PC-9 (cell line): Measurements from ENCODE around the gene SLC30A1. TPM values are rescaled to one million over a fixed set of nuclear protein-coding genes. Genes with fewer than 3 reads are reported as not detected.

Experiments
- BruUV-seq: library from RNA; stranded (reverse); fragments of 400-500 nt; replicated peaks from 2 replicates; lab custom pipeline; 2021; lab: Mats Ljungman, UMichigan
- CTCF ChIA-PET: fragments of 300-600 bp; sonication (Branson Sonifier 250); formaldehyde crosslinking; loops from one replicate; lab custom pipeline; 2022; ENCODE audit warnings: antibody characterized with exemption; lab: Charles Lee
- POLR2A ChIA-PET: fragments of 300-600 bp; sonication (Branson Sonifier 250); formaldehyde crosslinking; loops from one replicate; lab custom pipeline; 2022; ENCODE audit warnings: antibody characterized with exemption; ENCODE audit not compliant: unreplicated experiment; lab: Charles Lee
- DNase-seq, 2 experiments: peaks; one replicate each; pipeline versions ENCODE4 v3.0.0 to v3.0.0-alpha.2; 2015 to 2022; ENCODE audit warnings: mixed read lengths in 1 of 2
- H2AFZ ChIP-seq: fragments of 200-600 bp; sonication (generic); 2 replicates; pipeline ENCODE4 v1.8.1; 2017; ENCODE audit warnings: antibody characterized with exemption
- H3F3A ChIP-seq: fragments of 200-600 bp; sonication (generic); 2 replicates; pipeline ENCODE4 v1.8.1; 2017; ENCODE audit warnings: antibody characterized with exemption, mild to moderate bottlenecking, low read depth; ENCODE audit not compliant: insufficient read depth
- H3K27ac ChIP-seq: fragments of 200-600 bp; sonication (generic); 2 replicates; pipeline ENCODE4 v1.6.1; 2016; ENCODE audit warnings: mixed run types
- H3K27me3 ChIP-seq: fragments of 200-600 bp; sonication (generic); 2 replicates; pipeline ENCODE4 v1.6.1; 2016; ENCODE audit warnings: low read depth, mixed run types; ENCODE audit not compliant: insufficient read depth
- H3K36me3 ChIP-seq: fragments of 200-600 bp; sonication (generic); 2 replicates; pipeline ENCODE4 v1.6.1; 2016; ENCODE audit warnings: low read depth, mixed run types
- H3K4me1 ChIP-seq: fragments of 200-600 bp; sonication (generic); replicated peaks from 2 replicates; pipeline ENCODE4 v1.6.1; 2016; ENCODE audit warnings: mixed run types; ENCODE audit not compliant: insufficient read depth
- H3K4me2 ChIP-seq: fragments of 200-600 bp; sonication (generic); 2 replicates; pipeline ENCODE4 v1.6.1; 2017; ENCODE audit warnings: mixed run types
- H3K4me3 ChIP-seq: fragments of 200-600 bp; sonication (generic); 2 replicates; pipeline ENCODE4 v1.6.1; 2016; ENCODE audit warnings: mixed run types
- H3K79me2 ChIP-seq: fragments of 200-600 bp; sonication (generic); 2 replicates; pipeline ENCODE4 v1.6.1; 2017; ENCODE audit warnings: low read depth, mixed run types
- H3K9me2 ChIP-seq: fragments of 200-600 bp; sonication (generic); 2 replicates; pipeline ENCODE4 v1.8.1; 2017; ENCODE audit warnings: mild to moderate bottlenecking; ENCODE audit not compliant: insufficient read depth
- H3K9me3 ChIP-seq: fragments of 200-600 bp; sonication (generic); 2 replicates; pipeline ENCODE4 v1.8.1; 2016; ENCODE audit warnings: low read depth; ENCODE audit not compliant: insufficient read depth
- H4K20me1 ChIP-seq: fragments of 200-600 bp; sonication (generic); 2 replicates; pipeline ENCODE4 v1.8.1; 2017; ENCODE audit not compliant: insufficient read depth
- EZH2 ChIP-seq: fragments of 200-600 bp; sonication (generic); IDR thresholded peaks from 2 replicates; pipeline ENCODE4 v1.8.0; 2017; ENCODE audit warnings: antibody characterized with exemption, low read depth
- intact Hi-C: fragments of 100-400 bp; cut with micrococcal nuclease; formaldehyde crosslinking; loops from one replicate; pipeline ENCODE4 v1.10.0; 2022; ENCODE audit not compliant: unreplicated experiment
- total RNA-seq: library from RNA; stranded (reverse); gene quantifications from 2 replicates; pipeline ENCODE4 v1.2.3, GENCODE V29; 2021
- TF ChIP-seq, protein P1 (sequence below): fragments of 200-600 bp; sonication (generic); conservative IDR thresholded peaks from 2 replicates; pipeline ENCODE4 v1.6.1; 2017; ENCODE audit warnings: mixed run types, antibody characterized with exemption, mild to moderate bottlenecking, moderate library complexity

Gene SLC30A1
- total RNA-seq, 1 experiment from 2014 or later, result 27.6 TPM

DNA sequence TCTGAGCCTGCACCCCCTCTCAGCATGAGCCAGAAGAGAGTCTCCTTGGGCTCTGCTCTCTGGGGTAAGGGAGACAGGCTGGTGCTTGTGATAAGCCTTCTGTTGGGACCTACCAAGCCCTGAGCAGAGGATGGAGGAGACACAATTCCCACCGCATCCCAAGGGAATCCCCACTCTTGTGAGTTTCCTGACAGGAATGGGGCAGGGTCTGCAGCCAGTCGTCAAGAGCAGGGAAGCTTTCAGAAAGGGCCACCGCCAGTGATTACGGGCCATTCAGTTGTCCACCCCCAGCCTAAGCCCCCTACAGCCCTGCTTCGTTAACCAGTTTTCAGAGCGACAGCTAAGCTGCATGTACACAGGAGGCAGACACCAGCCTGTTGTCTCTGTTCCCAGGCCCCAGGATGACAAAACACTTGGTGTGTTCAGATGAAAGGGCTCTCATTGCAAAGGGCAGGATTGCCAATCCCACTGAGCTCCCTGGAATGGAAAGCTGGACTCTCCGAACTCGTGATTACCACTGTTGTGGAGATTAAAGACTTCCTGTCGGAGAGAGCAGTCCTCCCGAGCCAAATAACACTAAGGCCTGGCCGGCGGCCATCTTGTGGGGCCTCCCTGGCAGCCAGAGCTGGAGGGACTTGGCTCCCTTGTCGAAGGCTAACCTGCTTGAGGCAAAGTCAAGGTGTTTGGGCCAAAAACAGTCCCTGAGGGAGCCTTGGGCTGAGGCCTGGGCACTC is 37.4 kb upstream of the SLC30A1 start:
- H3K79me2 ChIP-seq, result no peaks in the 10 kb centered on the region
- H3K9me3 ChIP-seq, result no peaks in the 10 kb centered on the region
- H3K27ac ChIP-seq, result no peak overlapping the region
- intact Hi-C loops, result no loop called here
- TF ChIP-seq, protein P1, sequence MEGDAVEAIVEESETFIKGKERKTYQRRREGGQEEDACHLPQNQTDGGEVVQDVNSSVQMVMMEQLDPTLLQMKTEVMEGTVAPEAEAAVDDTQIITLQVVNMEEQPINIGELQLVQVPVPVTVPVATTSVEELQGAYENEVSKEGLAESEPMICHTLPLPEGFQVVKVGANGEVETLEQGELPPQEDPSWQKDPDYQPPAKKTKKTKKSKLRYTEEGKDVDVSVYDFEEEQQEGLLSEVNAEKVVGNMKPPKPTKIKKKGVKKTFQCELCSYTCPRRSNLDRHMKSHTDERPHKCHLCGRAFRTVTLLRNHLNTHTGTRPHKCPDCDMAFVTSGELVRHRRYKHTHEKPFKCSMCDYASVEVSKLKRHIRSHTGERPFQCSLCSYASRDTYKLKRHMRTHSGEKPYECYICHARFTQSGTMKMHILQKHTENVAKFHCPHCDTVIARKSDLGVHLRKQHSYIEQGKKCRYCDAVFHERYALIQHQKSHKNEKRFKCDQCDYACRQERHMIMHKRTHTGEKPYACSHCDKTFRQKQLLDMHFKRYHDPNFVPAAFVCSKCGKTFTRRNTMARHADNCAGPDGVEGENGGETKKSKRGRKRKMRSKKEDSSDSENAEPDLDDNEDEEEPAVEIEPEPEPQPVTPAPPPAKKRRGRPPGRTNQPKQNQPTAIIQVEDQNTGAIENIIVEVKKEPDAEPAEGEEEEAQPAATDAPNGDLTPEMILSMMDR, result no peak
- no peak for TF ChIP-seq EZH2
- no peaks in the 10 kb centered on the region for H3K9me2 ChIP-seq
- ChIA-PET POLR2A (no interaction called here), CTCF (no interaction called here)
- BruUV-seq, result no TSS peak
- H4K20me1 ChIP-seq, result no peaks in the 10 kb centered on the region
- H3K4me1 ChIP-seq, result peaks cover 23% of the 10 kb centered on the region
- no peak for DNase-seq
- no peak overlapping the region for H3K4me2 ChIP-seq
- H3F3A ChIP-seq, result peaks cover 29% of the 10 kb centered on the region; the same call in 1 of the 2 replicates
- H3K27me3 ChIP-seq, result no peaks in the 10 kb centered on the region
- H3K36me3 ChIP-seq, result no peaks in the 10 kb centered on the region
- no peak overlapping the region for H3K4me3 ChIP-seq
- H2AFZ ChIP-seq, result no peak overlapping the region

DNA sequence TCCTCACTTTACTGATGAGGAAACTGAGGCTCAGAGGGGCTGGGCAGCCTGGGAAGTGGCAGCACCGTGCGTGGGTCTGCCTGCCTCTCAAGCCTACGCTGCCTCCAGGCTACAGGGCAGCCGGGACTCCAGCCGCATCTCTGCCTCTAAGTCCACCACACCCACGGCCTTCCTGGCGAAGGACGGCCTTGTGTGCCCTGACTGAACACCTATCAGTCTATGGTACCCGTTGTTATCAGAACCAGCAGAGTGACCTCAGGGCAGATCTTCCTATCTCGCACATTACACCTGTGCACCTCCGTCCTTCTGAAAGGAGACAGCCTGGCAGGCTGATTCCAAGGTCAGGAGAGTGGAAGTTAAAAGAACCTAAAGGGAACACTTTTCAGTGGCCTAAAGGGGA is 35.7 kb upstream of the SLC30A1 start:
- no peak for TF ChIP-seq EZH2
- TF ChIP-seq, protein P1, result no peak
- POLR2A ChIA-PET, result no interaction called here
- CTCF ChIA-PET, result no interaction called here
- no peak overlapping the region for H3K27ac ChIP-seq
- intact Hi-C loops, result no loop called here
- no peaks in the 10 kb centered on the region for H3K9me2 ChIP-seq
- H3K79me2 ChIP-seq, result no peaks in the 10 kb centered on the region
- no peaks in the 10 kb centered on the region for H3K27me3 ChIP-seq
- H4K20me1 ChIP-seq, result no peaks in the 10 kb centered on the region
- no peaks in the 10 kb centered on the region for H3K36me3 ChIP-seq
- H3F3A ChIP-seq, result peaks cover 29% of the 10 kb centered on the region; the same call in 1 of the 2 replicates
- peaks cover 23% of the 10 kb centered on the region for H3K4me1 ChIP-seq
- H3K9me3 ChIP-seq, result no peaks in the 10 kb centered on the region
- no peak for DNase-seq
- BruUV-seq, result no TSS peak
- no peak overlapping the region for H3K4me2 ChIP-seq
- no peak overlapping the region for H2AFZ ChIP-seq
- no peak overlapping the region for H3K4me3 ChIP-seq

GRCh38 chr1:211613951-211614350 is 35.0 kb upstream of the SLC30A1 start:
- Histone ChIP-seq H3K79me2 (no peaks in the 10 kb centered on the region), H3K27me3 (no peaks in the 10 kb centered on the region), H3K4me3 (no peak overlapping the region), H3K9me3 (no peaks in the 10 kb centered on the region), H3K36me3 (no peaks in the 10 kb centered on the region), H3K4me2 (no peak overlapping the region), H3K27ac (peak overlapping the region; percentile 71), H3K9me2 (no peaks in the 10 kb centered on the region), H3F3A (peaks cover 29% of the 10 kb centered on the region; the same call in 1 of the 2 replicates), H2AFZ (no peak overlapping the region), H3K4me1 (peaks cover 23% of the 10 kb centered on the region), H4K20me1 (no peaks in the 10 kb centered on the region)
- ChIA-PET POLR2A (no interaction called here), CTCF (interaction anchor here (0.7 kb wide), 1 partner anchor 474 kb away, joined by 7 read pairs; no protein-coding TSS in a partner anchor)
- no peak for TF ChIP-seq EZH2
- TF ChIP-seq, protein P1, result no peak
- BruUV-seq, result no TSS peak
- no peak for DNase-seq
- intact Hi-C loops, result loop anchor here (1.0 kb wide), 1 partner anchor 35 kb away; the partner anchor contains the start of gene SLC30A1
